ENCODE results near the gene DNAJC4.

- TF ChIP-seq CTCF (IDR thresholded peaks at IDR 0.05; ENCODE audit: insufficient read depth, low read length, poor library complexity, severe bottlenecking) (no peak), EZH2phosphoT487 (conservative IDR thresholded peaks at IDR 0.05; ENCODE audit: low read length) (no peak)
Observed at GRCh38 chr11:64251753-64252002, 21.3 kb downstream of the DNAJC4 start.

All from SU-DHL-6 (cell line).